Uterus (tissue), 4 donors: ENCODE results near the gene FRK. TPM values are rescaled to one million over a fixed set of nuclear protein-coding genes. Genes with fewer than 3 reads are reported as not detected.

Source experiments
- DNase-seq, 2 donors: peaks; one replicate each; pipeline ENCODE4 v3.0.0-alpha.2; 2019 to 2020
- H3K27ac ChIP-seq, 2 donors: fragments of 200-600 bp; sonication (generic); 1 replicate in 1 of 2; 2 replicates in 1 of 2; pipeline ENCODE4 v1.5.1; 2016 to 2018
- H3K27me3 ChIP-seq, 2 donors: fragments of 200-600 bp; sonication (generic); one replicate each; pipeline ENCODE4 v1.5.1; 2018 to 2019; ENCODE audit warnings: control low read depth in 1 of 2
- H3K36me3 ChIP-seq, 2 donors: fragments of 200-600 bp; sonication (generic); one replicate each; pipeline ENCODE4 v1.5.1; 2019; ENCODE audit warnings: control low read depth in 1 of 2
- H3K4me1 ChIP-seq, 2 donors: fragments of 200-600 bp; sonication (generic); one replicate each; pipeline ENCODE4 v1.5.1; 2018 to 2019; ENCODE audit warnings: control low read depth in 1 of 2
- H3K4me3 ChIP-seq, 2 donors: fragments of 200-600 bp; sonication (generic); 1 replicate in 1 of 2; 2 replicates in 1 of 2; pipeline ENCODE4 v1.5.1; 2018 to 2019; ENCODE audit warnings: mild to moderate bottlenecking in 1 of 2
- H3K9me3 ChIP-seq, 2 donors: fragments of 200-600 bp; sonication (generic); one replicate each; pipeline ENCODE4 v1.5.1; 2019; ENCODE audit warnings: control low read depth in 1 of 2
- CTCF ChIP-seq, 4 experiments: fragments of 200-600 bp in 2 of 4; fragments of 450-650 bp in 2 of 4; sonication (generic) in 2 of 4; IDR thresholded peaks; one replicate each; pipeline ENCODE4 v1.5.1; 2016 to 2019; ENCODE audit warnings: antibody characterized with exemption in 4 of 4, mild to moderate bottlenecking in 2 of 4, moderate library complexity in 1 of 4
- POLR2A ChIP-seq, 2 donors: fragments of 450-650 bp; IDR thresholded peaks; one replicate each; pipeline ENCODE4 v1.6.1; 2016; ENCODE audit warnings: antibody characterized with exemption in 2 of 2, mild to moderate bottlenecking in 1 of 2, moderate library complexity in 1 of 2
- intact Hi-C: fragments of 100-400 bp; cut with DNase I; formaldehyde crosslinking; loops from one replicate; pipeline ENCODE4 v1.15.1; 2023; ENCODE audit warnings: low total_unique reads
- total RNA-seq, 4 donors: library from RNA; depleted of rRNA in 3 of 4; stranded (reverse); fragments of >200 nt in 3 of 4; gene quantifications; one replicate each; pipeline versions ENCODE4 v1.1.0 to v1.2.4, GENCODE V29; 2014 to 2023
- donor health status: DM: yes; HTN: yes; CAD: no.

FRK gene
- total RNA-seq, 4 donors from 2014 or later = 1.8 to 8.2 (median 2.3) TPM

DNA sequence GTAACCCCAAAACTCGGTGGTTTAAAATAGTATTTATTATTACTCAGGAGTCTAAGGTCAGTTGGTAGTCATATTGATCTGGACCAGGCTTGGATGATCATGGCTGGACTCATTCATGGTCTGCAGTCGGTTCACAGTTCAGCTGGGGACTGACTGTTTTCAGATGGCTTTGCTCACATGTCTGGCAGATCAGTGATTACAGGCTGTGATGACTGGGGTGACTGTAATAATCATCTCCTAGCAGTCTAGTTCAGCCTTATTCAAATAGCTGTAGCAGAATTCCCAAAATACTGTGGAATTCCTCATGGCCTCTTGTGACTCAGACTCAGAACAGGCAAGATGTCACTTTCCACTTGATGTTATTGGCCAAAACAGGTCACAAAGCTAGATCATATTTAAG, 23.6 kb upstream of the FRK start:
- DNase-seq = no peak
- Histone ChIP-seq H3K36me3 (no peaks in the 10 kb centered on the region), H3K4me3 (no peak overlapping the region), H3K4me1 (no peaks in the 10 kb centered on the region), H3K27ac (no peak overlapping the region), H3K27me3 (no peaks in the 10 kb centered on the region), H3K9me3 (no peaks in the 10 kb centered on the region)
- TF ChIP-seq CTCF (IDR thresholded peaks at IDR 0.05) = no peak
- TF ChIP-seq POLR2A (IDR thresholded peaks at IDR 0.05) = no peak
- intact Hi-C loops = no loop called here

DNA sequence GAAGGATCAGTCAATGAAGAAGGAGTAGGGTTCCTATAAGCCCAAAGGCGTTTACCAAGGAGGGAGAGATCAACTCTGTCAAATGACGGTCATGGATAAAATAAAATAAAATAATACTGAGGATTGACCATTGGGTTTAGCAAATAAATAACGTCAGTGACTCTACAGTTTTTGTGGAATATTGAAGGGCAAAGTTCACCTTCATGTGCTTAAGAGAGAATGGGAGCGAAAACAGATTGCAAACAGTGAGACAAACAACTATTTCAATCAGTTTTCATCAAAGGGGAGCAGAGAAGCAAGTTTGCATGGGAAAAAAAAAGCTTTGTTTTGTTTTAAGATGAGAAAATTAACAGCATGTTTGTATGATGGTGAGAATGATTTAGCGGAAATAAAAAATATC, 22.4 kb upstream of the FRK start:
- H3K27me3 ChIP-seq = no peaks in the 10 kb centered on the region
- TF ChIP-seq POLR2A (IDR thresholded peaks at IDR 0.05) = no peak
- DNase-seq = no peak
- no peaks in the 10 kb centered on the region for H3K36me3 ChIP-seq
- H3K4me1 ChIP-seq = no peaks in the 10 kb centered on the region
- no peak overlapping the region for H3K4me3 ChIP-seq
- H3K9me3 ChIP-seq = no peaks in the 10 kb centered on the region
- intact Hi-C loops = no loop called here
- no peak overlapping the region for H3K27ac ChIP-seq

DNA sequence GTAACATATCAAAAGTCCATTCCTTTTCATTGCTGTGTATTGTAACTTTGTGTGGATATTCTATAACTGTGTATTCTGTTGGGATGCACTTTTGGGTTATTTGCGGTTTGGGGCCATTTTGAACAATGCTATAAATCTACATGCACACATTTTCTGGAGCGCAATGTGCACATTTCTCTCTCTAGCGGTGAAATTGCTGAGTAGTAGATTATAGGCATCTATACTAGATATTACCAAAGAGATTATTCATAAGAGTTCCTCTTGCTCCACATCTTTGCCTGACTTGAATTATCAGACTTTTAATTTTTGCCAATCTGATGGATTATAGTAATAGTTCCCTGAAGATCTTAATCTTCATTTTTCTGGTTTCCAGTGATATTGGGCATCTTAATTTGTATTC, 18.3 kb upstream of the FRK start:
- H3K4me3 ChIP-seq = no peak overlapping the region
- H3K4me1 ChIP-seq = no peaks in the 10 kb centered on the region
- intact Hi-C loops = no loop called here
- DNase-seq = no peak
- no peaks in the 10 kb centered on the region for H3K36me3 ChIP-seq
- TF ChIP-seq CTCF (IDR thresholded peaks at IDR 0.05) = no peak
- no peak for TF ChIP-seq POLR2A (IDR thresholded peaks at IDR 0.05)
- H3K27me3 ChIP-seq = no peaks in the 10 kb centered on the region
- H3K9me3 ChIP-seq = no peaks in the 10 kb centered on the region
- H3K27ac ChIP-seq = no peak overlapping the region

DNA sequence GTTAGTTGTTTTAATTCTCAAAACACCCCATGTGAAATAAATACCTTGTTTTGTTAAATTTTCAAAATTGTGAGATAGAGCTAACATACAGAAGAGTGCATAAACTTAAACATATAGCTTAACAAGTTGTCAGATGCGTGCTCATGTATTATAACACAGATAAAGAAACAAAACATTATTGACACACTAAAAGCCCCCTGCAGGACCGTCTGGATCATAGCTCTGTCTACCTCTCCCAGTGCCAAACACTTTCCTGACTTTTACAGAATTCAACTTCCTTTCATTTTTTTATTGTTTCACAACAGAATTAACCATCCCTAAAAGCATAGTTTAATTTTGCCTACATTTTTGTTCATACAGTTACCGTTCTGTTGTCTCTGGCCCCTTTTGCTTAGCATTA, 17.8 kb upstream of the FRK start:
- no peaks in the 10 kb centered on the region for H3K36me3 ChIP-seq
- H3K27me3 ChIP-seq = no peaks in the 10 kb centered on the region
- H3K9me3 ChIP-seq = no peaks in the 10 kb centered on the region
- H3K27ac ChIP-seq = no peak overlapping the region
- no peak overlapping the region for H3K4me3 ChIP-seq
- DNase-seq = no peak
- TF ChIP-seq POLR2A (IDR thresholded peaks at IDR 0.05) (no peak), CTCF (IDR thresholded peaks at IDR 0.05) (no peak)
- intact Hi-C loops = no loop called here
- H3K4me1 ChIP-seq = no peaks in the 10 kb centered on the region

- no peaks in the 10 kb centered on the region for H3K27me3 ChIP-seq
- H3K4me3 ChIP-seq = no peak overlapping the region
- no peaks in the 10 kb centered on the region for H3K4me1 ChIP-seq
- no peaks in the 10 kb centered on the region for H3K9me3 ChIP-seq
- H3K27ac ChIP-seq = no peak overlapping the region
- no peak for DNase-seq
- intact Hi-C loops = no loop called here
- no peak for TF ChIP-seq CTCF (IDR thresholded peaks at IDR 0.05)
- TF ChIP-seq POLR2A (IDR thresholded peaks at IDR 0.05) = no peak
- H3K36me3 ChIP-seq = no peaks in the 10 kb centered on the region
Measured at GRCh38 chr6:116074732-116075390, 14.2 kb upstream of the FRK start.
